COLO668 (cell line): ENCODE measurements around the gene TRIM36.
A peak's percentile ranks its signal among the peaks of the same experiment; 100 is the strongest.

Experiments used
- DNase-seq: peaks from one replicate; lab custom pipeline; 2025; ENCODE audit not compliant: unreplicated experiment; lab: John Stamatoyannopoulos, UW

TRIM36 gene

DNA sequence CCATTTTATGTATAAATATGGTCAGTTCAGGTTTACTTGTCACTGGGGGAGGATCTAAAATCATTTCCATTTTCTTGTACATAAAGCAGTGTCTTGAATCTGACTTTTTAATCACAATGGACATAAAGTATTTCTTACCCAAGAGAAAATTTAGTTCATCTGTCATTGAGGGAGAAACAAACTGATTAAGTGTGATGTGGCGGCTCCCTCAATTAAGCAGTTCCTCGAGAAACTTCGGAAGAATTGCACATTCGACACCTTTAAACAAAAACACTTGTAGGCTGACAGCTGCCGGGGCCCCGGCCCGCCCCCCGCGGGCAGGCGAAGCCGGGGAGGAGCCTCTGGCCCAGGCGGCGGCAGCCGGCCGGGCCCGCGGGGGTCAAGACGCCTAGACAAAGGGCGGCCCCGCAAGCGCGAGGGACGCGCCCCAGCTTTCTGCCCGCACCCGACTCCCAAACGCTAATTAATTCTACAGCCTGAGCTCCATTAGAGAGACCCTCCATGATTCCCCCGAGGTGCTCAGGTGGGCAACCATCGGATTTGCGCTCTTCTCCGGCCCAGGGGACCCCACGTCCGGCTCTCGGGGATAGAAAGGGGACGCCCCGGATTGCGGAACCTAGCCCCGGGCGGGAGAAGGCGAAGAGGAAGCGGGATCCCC lies 750 bp downstream of the TRIM36 start:
- peak; percentile 56 for DNase-seq

DNA sequence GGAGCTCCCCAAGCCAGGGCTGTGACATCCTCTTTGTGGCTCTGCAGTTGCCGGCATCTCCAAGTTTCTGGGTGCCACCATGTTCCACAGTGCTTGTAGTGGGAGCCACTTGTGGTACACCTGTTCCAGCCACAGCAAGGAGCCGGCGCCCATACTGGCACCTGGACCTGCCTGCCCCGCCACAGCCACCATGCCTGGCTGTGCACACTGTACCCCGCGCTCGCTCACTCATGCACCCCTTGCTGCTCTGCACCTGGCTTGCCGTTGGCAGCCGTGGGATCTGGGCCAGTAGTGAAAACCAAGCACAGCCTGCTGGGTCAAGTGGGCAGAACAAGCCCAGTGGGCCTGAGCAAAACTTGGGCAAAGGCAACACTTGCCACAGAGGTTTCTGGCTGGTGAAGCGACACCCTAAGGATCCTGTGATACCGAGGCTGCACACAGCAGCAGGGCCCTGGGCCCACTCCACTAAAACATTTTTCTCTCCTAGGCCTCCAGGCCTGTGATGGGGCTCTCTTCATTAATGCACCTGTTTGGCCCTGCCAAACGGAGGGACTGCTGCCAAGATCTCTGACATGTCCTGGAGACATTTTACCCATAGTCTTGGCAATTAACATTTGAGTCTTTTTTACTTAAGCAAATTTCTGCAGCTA lies 2.8 kb downstream of the TRIM36 start:
- DNase-seq = no peak

DNA sequence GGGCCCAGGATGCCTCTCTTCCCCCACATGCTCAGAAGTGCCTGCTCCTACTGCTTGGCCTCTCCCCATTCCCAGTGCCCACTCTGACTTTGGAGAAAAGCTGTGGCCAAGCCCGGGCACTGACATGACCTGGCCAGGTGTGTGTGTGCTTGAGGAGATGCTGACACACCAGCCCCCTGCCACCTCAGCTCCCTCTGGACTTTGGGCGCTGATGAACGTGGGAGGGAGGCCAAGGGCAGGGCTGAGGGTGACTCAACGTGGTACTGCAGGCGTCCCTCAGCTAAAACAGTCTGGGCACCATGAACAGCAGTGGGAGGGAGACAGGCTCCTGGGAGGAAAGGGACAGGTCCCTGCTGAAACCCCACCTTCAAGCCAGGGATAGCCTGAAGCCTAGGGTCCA lies 3.9 kb downstream of the TRIM36 start:
- no peak for DNase-seq

DNA sequence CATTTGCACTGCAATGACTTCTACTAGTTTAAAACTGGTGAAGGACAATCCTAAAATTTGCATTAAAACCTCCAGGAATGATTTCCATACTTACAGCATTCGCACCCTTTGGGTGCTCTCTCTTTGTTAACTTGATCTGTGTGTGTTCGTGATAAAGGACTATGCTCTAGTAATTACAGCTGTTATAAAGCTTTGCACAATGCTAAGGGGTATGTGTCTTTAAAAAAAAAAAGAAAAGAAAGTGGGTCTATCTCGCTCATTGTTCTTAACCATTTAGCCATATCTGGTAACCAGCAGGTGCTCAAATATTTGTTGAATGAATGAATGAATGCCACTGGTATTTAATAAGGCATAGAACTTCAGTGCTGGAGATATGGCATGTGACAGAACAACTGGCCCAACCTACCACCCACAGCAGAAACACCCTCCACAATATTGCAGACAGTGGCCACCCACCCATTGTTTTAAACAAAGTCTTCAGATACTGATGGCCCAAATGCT lies 8.7 kb downstream of the TRIM36 start:
- DNase-seq = peak; percentile 25

DNA sequence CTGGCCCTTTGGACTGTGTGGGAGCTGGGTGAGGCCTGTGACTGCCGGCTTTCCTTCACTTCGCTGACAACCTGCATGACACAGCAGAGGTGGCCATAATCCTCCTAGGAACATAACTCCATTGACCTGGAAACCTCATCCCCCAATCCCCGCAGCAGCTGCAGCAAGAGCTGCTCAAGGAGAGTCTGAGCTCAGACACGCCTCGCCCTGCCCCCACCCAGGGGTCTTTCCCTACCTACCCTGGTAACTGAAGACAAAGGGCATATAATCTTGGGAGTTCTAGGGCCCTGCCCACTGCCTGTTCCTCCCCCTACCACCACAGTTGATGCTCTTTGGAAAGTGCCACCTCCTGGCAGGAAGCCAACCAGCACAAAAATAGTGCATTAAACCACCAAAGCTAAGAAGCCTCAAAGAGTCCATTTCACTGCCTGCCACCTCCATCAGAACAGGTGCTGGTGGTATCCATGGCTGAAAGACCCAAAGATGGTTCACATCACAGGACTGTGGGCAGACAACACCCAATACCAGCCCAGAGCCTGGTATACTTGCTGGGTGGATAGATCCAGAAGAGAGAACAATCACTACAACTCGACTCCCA lies 18.4 kb downstream of the TRIM36 start:
- no peak for DNase-seq

DNA sequence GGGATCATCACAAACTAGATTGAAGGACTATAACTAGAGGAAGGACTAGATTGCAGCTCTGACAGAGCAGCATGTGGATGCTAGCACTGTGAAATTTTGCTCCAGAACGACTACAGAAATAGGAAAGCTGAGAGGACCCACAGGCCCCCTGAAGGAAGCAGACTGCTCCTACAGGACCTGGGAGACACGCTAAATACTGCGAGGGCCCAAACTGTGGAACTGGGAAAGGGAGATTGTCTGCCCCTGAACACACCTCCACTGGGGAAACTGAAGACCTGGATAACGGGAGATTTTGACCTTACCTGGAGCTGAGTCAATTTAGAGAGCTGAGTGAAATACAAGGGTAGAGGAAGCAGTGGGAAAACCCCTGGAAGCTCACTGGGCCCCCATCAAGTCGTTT lies 19.2 kb downstream of the TRIM36 start:
- no peak for DNase-seq

DNA sequence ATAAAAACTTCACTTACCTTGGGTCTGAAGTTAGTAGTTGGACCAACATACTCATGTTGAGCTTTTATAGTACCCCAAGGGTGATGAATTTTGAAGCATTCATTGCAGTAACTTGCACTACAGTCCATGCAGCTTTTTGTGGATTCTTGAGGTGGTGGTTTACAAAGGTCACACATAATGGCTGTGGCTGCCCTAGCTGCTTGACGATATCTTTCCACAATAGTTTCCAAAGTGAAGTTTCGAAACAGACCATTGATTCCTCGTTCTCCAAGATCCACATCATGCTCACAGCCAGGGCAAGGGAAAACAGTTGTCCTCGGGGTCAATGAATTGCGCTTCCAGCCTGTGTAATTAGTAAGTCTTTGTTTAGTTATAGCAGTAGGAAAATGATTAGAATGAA lies 22.7 kb downstream of the TRIM36 start:
- no peak for DNase-seq

DNA sequence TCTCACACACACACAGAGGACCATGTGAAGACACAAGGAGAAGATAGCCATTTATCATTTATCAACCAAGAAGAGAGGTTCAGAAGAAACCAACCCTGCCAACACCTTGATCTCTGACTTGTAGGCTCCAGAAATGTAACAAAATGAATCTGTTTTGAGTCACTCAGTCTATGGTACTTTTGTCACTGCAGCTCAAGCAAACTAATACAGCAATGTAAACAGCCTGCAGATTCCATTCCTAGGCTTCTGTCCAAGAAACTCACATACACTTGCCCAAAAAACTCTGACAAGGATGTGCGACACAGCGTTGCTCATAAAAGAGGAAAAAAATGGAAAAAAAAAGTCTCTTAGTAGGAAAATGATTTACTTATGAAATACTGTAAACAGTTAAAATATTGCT lies 33.4 kb downstream of the TRIM36 start:
- DNase-seq = no peak

DNA sequence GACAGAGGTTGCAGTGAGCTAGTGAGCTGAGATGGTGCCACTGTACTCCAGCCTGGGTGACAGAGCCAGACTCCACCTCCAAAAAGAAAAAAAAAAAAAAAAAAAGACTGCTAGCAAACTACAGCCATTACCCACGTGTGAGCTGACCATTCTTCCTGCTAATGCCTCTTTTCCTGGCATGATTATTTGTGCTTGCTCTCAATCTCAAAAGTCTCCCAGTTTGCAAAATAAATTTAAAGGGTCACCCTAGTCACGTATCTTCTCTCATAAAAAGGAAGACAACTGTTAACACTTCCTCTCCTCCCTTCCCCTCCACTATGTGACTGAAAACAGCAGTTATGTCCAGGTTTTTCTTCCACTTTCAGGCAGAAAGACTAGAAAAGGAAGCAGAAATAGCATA lies 37.2 kb downstream of the TRIM36 start:
- no peak for DNase-seq

DNA sequence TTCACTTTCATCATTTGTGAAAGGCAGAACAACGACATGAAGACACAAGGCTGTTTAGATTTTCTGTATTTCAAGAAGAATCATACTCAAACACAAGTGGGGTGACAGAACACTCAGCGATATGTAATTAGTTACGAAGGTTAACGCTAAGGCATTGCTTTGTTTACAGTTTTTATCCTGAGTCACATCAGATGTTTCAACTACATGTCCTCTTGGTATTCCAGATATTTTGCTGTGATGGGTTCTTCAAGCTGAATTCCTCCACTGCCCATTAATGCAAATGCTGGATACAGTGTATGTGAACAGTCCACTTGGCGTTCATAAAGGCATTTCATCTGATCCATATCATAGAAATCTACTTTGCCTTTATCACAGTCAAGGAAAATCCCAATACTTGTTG lies 43.4 kb downstream of the TRIM36 start:
- DNase-seq = no peak

DNA sequence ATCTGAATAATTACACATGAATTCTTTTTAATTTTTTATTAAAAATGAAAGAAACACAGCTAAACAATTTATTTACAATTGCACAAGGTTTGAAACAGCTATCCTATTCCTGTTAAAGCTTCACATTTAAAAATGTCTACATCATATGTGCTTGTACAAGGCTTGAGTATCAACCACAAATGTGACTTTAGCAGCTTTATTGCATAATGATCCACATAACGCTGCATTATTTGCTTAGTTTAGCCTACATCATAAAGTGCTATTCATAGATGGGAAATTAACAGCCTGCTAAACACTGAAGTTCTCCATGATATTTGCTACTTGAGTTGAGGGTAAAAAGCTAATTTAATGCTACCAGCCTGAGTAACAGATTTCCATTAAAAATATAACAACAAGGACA lies 45.0 kb downstream of the TRIM36 start:
- no peak for DNase-seq

DNA sequence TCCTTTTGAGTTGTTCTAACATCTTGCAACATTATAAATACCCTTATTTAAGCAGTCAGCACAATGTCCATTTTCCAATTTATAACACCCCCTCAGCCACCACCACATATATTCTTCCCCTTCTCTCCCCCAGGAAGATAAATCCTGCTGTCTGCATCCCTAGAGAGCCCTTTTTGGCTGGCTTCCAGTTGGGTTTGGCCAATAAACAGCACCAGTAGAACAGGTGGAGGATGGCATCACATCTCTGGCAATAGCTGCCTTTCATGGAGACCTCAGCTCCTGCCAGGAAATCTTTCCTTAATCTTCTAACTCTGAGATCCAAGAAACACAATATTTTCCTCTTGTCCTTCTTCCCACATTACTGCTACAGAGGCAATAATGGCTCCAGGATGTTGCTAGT lies 53.7 kb downstream of the TRIM36 start:
- peak; percentile 2 for DNase-seq

DNA sequence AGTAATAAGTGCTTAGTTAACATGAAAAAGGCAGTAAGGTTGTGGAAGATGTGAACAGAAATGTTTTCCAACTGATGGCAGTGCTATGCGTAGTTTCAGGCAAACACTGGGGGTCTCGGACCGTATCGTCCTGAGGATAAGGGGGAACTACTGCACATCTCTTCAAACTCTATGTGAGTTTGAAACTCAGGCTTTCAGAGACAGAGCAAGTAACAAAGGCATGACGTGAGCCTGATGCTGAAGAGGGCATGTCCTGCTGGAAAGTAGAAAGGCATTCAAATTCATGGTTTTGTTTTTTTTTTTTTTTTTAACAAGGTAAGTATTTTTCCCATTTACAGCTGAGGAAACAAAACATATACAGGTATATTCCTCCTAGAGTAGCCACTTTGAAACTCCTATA lies 59.9 kb downstream of the TRIM36 start:
- DNase-seq = no peak

DNA sequence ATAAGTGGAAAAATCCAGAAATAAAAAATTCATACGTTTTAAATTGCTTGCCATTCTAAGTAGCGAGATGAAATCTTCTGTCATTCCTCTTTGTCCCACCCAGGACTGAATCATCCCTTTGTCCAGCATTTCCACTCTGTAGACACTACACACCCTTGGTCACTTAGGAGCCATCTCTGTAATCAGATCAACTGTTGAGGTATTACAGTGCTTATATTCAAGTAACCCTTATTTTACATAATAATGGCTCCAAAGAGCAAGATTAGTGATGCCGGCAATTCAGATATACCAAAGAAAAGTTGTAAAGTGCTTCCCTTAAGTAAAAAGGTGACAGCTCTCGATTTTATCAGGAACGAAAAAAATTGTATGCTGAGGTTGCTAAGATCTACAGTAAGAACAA lies 60.4 kb downstream of the TRIM36 start:
- no peak for DNase-seq

DNA sequence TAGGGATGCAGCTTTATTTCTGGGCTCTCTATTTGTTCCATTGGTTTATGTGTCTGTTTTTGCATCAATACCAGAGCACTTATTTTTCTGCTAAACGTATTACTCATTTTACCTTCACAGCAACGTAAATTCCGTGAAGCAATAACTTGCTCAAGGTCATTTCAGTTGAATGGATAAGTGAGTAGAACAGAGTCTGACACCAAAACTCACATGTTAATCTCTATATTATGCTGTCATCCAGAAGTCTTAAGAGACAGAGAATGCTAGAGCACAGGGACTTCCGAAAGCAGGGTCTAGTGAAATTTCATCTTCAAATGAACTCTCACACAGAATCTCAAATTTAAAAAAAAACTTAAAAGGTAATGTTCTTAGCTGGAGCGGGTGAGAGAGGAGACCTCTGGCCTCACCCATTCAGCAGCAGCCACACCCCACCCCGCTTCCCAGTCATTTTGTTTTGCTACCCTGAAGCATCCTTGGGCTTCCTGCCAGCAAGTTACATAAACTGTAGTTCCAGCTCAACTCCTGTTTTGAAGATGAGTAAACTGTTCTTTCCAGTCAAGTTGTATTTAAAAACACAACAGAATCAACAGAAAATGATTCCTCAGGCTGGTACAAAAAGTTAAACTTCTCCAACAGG lies 69.3 kb downstream of the TRIM36 start:
- no peak for DNase-seq

DNA sequence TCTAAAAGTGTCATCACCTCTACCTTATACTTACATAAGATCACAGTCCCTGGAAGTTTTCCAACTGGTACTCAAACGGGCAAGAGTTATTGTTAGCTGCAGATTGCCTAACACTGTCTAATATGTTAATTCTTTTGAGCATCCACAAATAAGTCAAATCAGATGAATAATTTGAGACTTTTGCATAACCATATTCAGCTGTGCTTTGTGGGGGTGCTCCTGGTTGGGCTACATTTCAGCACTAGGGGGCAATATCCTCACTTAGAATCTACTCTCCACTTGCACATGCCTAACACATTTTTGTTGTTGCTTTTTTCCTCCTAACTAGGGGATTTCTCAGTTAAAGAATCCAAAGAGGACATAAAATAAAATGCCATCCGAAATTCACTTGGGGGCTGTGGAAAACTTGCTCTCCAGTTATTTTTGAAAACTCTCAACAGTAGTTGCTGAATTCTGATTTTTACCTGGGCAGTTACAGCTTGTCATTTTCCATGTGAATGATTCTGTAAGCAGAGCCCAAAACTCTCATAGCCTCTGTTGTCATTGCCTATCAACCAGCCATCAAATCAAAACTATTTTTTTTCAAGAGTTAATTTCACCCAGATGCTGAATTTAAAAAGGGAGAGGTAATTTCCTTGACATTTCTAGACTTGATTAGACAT lies 71.5 kb downstream of the TRIM36 start:
- peak; percentile 10 for DNase-seq

DNA sequence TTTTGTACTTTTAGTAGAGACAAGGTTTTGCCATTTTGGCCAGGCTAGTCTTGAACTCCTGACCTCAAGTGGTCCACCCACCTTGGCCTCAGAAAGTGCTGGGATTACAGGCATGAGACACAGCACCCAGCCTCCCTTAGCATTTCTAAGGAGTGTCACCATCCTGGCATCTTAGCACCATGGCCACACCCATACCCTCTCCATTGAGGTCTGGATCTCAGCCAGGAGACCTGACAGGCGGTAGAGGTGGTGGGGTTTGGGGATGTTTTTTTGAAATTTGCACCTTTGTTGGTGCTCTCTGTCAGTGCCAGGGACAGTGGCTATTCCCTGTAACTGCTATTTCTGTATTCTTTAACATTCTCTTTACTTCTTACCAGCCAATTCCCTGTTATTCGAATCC lies 72.5 kb downstream of the TRIM36 start:
- no peak for DNase-seq

DNA sequence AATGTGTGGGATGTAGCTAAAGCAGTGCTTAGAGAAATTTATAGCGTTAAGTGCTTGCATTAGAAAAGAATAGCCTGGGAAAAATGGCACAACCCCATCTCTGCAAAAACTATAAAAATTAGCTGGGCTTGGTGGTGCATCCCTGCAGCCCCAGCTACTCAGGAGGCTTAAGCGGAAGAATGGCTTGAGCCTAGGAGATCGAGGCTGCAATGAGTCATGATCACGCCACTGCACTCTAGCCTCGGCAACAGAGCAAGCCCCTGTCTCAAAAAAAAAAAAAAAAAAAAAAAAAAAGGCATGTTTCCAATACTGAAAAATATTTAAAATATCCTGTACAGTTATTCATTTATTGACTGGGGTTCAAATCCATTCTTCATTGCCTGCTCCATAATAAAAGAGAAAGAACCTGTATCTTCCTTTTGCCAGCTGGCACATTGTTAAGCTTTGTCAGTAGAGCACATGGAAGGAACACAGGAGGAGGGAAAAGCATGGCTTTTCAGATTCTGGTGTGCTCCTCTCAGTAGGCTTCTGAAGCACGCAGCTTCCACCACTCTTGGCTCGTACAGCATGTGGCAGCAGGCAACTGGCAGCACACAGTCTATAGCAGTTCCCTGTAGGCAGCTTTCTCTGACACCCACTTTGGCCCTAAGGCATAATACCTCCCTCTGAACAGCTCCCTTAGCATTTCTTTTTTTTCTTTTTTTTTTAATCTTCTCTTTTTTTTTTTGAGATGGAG lies 73.5 kb downstream of the TRIM36 start:
- DNase-seq = no peak

DNA sequence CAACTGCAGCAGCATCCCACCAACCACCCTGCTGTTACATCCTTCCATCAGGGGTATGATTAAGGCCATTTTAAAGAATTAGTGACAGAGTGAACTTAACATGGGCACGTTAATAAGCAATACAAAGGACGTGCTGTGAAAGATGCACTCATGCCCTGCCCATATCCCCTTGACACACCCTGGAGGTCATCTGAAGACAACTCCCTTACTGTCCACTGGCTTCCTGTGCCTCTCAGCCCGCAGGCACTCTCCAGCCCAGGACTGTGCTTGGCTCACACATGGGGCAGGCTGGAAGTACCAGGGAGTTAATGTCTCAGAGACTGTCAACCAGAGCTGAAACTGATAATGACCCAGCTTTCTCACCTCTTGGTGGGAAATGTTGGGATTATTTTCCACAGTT lies 81.8 kb downstream of the TRIM36 start:
- DNase-seq = no peak

DNA sequence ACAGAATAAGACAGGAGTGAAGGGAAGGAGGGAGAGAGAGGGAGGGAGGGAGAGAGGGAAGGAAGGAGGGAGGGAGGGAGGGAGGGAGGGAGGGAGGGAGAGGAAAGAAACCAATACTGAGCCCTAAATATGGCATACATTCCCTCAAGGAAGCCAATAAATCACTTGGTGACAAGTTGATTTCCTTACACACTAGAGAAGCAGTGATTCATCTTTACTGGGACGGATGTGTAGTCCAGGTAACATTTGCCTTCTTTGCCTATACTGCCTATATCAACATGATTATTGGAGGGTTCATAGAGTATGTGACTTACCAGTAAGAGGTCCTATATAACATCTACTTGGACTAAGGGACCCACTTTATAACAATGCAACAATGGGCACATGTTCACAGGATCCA lies 83.2 kb downstream of the TRIM36 start:
- DNase-seq = no peak

DNA sequence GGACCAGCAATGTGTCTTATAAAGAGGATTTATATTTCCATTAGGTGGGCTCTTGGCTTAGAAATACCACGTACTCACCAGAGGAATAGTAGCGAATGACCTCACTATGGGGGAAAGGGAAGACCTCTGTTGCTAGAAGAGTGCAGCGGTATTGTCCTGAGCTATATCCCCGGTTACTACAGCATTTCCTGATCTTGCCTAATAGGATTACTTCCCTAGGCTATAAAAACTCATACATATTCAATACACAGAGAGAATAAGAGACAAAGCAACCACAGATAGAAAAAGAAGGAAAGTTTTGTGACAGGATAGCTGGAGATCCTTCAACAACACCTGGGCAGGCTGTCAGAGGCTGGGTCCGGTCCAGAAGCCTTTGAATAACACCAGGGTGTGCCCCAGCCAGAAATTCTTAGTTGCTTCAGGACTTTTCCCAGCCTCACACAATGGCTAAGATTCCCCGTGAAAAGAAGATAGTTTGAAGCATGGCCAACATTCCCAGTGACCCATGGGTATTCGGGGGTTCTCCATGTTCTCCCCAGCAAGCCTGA lies 85.4 kb downstream of the TRIM36 start:
- DNase-seq = no peak
